HepG2 (cell line): ENCODE data around the gene CNR2. TPM values are rescaled to one million over a fixed set of nuclear protein-coding genes. Genes with fewer than 3 reads are reported as not detected.

ENCODE experiments used
- ATAD3A ChIP-seq: sonication (generic); formaldehyde crosslinking; IDR thresholded peaks from 2 replicates; pipeline ENCODE4 v1.4.0; 2020; ENCODE audit warnings: missing genetic modification reagents
- ATRX ChIP-seq: sonication (generic); formaldehyde crosslinking; IDR thresholded peaks from 2 replicates; pipeline ENCODE4 v1.4.0; 2020; ENCODE audit warnings: missing genetic modification reagents, borderline replicate concordance
- CCAR2 ChIP-seq: fragments of 200-400 bp; formaldehyde crosslinking; optimal IDR thresholded peaks from 2 replicates; pipeline ENCODE3; 2018; ENCODE audit warnings: low read depth, mild to moderate bottlenecking, low read length, moderate library complexity
- DNMT1 ChIP-seq: sonication (generic); formaldehyde crosslinking; IDR thresholded peaks from 2 replicates; pipeline ENCODE4 v1.5.1; 2020; ENCODE audit warnings: mild to moderate bottlenecking, missing genetic modification reagents
- HOXD1 ChIP-seq: sonication (generic); formaldehyde crosslinking; IDR thresholded peaks from 2 replicates; pipeline ENCODE4 v1.5.0; 2020; ENCODE audit warnings: missing genetic modification reagents
- KAT2B ChIP-seq: fragments of 150-350 bp; IDR thresholded peaks from 2 replicates; pipeline ENCODE4 v1.6.1; 2014; ENCODE audit warnings: low read depth, low read length, borderline replicate concordance
- KLF13 ChIP-seq: sonication (generic); formaldehyde crosslinking; IDR thresholded peaks from 2 replicates; pipeline ENCODE4 v1.4.0; 2020; ENCODE audit warnings: mild to moderate bottlenecking, missing genetic modification reagents
- RELA ChIP-seq: sonication (generic); formaldehyde crosslinking; IDR thresholded peaks from 2 replicates; pipeline ENCODE4 v1.4.0; 2020; ENCODE audit warnings: missing genetic modification reagents
- ZBTB20 ChIP-seq: sonication (generic); formaldehyde crosslinking; IDR thresholded peaks from 2 replicates; pipeline ENCODE4 v1.8.1; 2023; ENCODE audit warnings: missing genetic modification reagents, low read depth, mild to moderate bottlenecking, borderline replicate concordance
- ZIK1 ChIP-seq: sonication (generic); formaldehyde crosslinking; IDR thresholded peaks from 2 replicates; pipeline ENCODE4 v1.5.0; 2020; ENCODE audit warnings: mild to moderate bottlenecking, low read depth, missing genetic modification reagents, borderline replicate concordance
- ZNF256 ChIP-seq: sonication (generic); formaldehyde crosslinking; conservative IDR thresholded peaks from 2 replicates; pipeline ENCODE4 v1.4.0; 2020; ENCODE audit warnings: missing genetic modification reagents
- ZNF264 ChIP-seq: sonication (generic); formaldehyde crosslinking; IDR thresholded peaks from 2 replicates; pipeline ENCODE4 v1.4.0; 2020; ENCODE audit warnings: missing genetic modification reagents
- ZNF672 ChIP-seq: sonication (generic); formaldehyde crosslinking; IDR thresholded peaks from 2 replicates; pipeline ENCODE4 v1.8.1; 2022; ENCODE audit warnings: missing genetic modification reagents
- ZNF746 ChIP-seq: sonication (generic); formaldehyde crosslinking; IDR thresholded peaks from 2 replicates; pipeline ENCODE4 v1.8.0; 2022; ENCODE audit warnings: mild to moderate bottlenecking, missing genetic modification reagents
- polyA plus RNA-seq, 8 experiments: library from polyadenylated mRNA; depleted of rRNA in 3 of 8; stranded (reverse) in 7 of 8; unstranded in 1 of 8; fragments of >200 nt; fragmentation: Illumina TruSeq in 4 of 8; extraction: Trizol in 4 of 8; gene quantifications; 2 replicates each; pipeline versions ENCODE4 v1.2.1 to v1.2.3, GENCODE V29; 2011 to 2016; ENCODE audit warnings: low read depth in 4 of 8, missing spikeins in 1 of 8, mixed read lengths in 1 of 8; ENCODE audit not compliant: insufficient read depth in 1 of 8
- total RNA-seq, 5 experiments: library from RNA; depleted of rRNA; stranded (reverse); fragments of >200 nt; fragmentation: Illumina TruSeq; extraction: Trizol; gene quantifications; 2 replicates each; pipeline ENCODE4 v1.2.3, GENCODE V29; 2016; ENCODE audit warnings: low read depth in 1 of 5
- TF ChIP-seq, protein P1 (sequence below), 2 experiments: IDR thresholded peaks; 2 replicates each; pipeline ENCODE4 v1.6.1; 2011 to 2012; ENCODE audit warnings: low read length in 2 of 2, borderline replicate concordance in 1 of 2, low read depth in 1 of 2, mild to moderate bottlenecking in 1 of 2, moderate library complexity in 1 of 2
- TF ChIP-seq, protein P2 (sequence below): sonication (generic); formaldehyde crosslinking; IDR thresholded peaks from 2 replicates; pipeline ENCODE4 v1.5.0; 2020; ENCODE audit warnings: mild to moderate bottlenecking, missing genetic modification reagents
- TF ChIP-seq, protein P3 (sequence below): sonication (generic); formaldehyde crosslinking; IDR thresholded peaks from 2 replicates; pipeline ENCODE4 v1.5.1; 2020; ENCODE audit warnings: mild to moderate bottlenecking, moderate library complexity, missing genetic modification reagents
- TF ChIP-seq, protein P4 (sequence below): sonication (generic); formaldehyde crosslinking; IDR thresholded peaks from 2 replicates; pipeline ENCODE4 v1.5.1; 2020; ENCODE audit warnings: missing genetic modification reagents, mild to moderate bottlenecking, borderline replicate concordance

Gene CNR2
- total and polyA plus RNA-seq, 2 of the 13 experiments (the other 11 are each of a cell fraction or from before 2014, with no cell fraction given) = not detected

- TF ChIP-seq, protein P1, sequence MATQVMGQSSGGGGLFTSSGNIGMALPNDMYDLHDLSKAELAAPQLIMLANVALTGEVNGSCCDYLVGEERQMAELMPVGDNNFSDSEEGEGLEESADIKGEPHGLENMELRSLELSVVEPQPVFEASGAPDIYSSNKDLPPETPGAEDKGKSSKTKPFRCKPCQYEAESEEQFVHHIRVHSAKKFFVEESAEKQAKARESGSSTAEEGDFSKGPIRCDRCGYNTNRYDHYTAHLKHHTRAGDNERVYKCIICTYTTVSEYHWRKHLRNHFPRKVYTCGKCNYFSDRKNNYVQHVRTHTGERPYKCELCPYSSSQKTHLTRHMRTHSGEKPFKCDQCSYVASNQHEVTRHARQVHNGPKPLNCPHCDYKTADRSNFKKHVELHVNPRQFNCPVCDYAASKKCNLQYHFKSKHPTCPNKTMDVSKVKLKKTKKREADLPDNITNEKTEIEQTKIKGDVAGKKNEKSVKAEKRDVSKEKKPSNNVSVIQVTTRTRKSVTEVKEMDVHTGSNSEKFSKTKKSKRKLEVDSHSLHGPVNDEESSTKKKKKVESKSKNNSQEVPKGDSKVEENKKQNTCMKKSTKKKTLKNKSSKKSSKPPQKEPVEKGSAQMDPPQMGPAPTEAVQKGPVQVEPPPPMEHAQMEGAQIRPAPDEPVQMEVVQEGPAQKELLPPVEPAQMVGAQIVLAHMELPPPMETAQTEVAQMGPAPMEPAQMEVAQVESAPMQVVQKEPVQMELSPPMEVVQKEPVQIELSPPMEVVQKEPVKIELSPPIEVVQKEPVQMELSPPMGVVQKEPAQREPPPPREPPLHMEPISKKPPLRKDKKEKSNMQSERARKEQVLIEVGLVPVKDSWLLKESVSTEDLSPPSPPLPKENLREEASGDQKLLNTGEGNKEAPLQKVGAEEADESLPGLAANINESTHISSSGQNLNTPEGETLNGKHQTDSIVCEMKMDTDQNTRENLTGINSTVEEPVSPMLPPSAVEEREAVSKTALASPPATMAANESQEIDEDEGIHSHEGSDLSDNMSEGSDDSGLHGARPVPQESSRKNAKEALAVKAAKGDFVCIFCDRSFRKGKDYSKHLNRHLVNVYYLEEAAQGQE (IDR thresholded peaks at IDR 0.05; ENCODE audit: borderline replicate concordance in 1 of 2, low read depth in 1 of 2, low read length in 2 of 2) = no peak
- no peak for TF ChIP-seq ZNF672 (CRISPR knock-in tag)
- TF ChIP-seq ZNF746 (CRISPR knock-in tag) = no peak
- peak; percentile 78; the same call in 1 of the 2 replicates for TF ChIP-seq HOXD1 (CRISPR knock-in tag)
- TF ChIP-seq, protein P2, sequence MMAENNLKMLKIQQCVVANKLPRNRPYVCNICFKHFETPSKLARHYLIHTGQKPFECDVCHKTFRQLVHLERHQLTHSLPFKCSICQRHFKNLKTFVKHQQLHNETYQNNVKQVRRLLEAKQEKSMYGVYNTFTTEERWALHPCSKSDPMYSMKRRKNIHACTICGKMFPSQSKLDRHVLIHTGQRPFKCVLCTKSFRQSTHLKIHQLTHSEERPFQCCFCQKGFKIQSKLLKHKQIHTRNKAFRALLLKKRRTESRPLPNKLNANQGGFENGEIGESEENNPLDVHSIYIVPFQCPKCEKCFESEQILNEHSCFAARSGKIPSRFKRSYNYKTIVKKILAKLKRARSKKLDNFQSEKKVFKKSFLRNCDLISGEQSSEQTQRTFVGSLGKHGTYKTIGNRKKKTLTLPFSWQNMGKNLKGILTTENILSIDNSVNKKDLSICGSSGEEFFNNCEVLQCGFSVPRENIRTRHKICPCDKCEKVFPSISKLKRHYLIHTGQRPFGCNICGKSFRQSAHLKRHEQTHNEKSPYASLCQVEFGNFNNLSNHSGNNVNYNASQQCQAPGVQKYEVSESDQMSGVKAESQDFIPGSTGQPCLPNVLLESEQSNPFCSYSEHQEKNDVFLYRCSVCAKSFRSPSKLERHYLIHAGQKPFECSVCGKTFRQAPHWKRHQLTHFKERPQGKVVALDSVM = peak; percentile 62
- TF ChIP-seq KAT2B = no peak
- TF ChIP-seq ZBTB20 (CRISPR knock-in tag) = no peak
- TF ChIP-seq, protein P3, sequence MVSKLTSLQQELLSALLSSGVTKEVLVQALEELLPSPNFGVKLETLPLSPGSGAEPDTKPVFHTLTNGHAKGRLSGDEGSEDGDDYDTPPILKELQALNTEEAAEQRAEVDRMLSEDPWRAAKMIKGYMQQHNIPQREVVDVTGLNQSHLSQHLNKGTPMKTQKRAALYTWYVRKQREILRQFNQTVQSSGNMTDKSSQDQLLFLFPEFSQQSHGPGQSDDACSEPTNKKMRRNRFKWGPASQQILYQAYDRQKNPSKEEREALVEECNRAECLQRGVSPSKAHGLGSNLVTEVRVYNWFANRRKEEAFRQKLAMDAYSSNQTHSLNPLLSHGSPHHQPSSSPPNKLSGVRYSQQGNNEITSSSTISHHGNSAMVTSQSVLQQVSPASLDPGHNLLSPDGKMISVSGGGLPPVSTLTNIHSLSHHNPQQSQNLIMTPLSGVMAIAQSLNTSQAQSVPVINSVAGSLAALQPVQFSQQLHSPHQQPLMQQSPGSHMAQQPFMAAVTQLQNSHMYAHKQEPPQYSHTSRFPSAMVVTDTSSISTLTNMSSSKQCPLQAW (CRISPR knock-in tag) = peak; percentile 95; the same call in 1 of the 2 replicates
- TF ChIP-seq ZNF264 (CRISPR knock-in tag) = peak; percentile 59; the same call in 1 of the 2 replicates
- TF ChIP-seq ATRX = no peak
- TF ChIP-seq ATAD3A (CRISPR knock-in tag) = no peak
- no peak for TF ChIP-seq KLF13
- peak; percentile 91 for TF ChIP-seq ZNF256 (CRISPR knock-in tag)
- TF ChIP-seq DNMT1 (CRISPR knock-in tag) = no peak; the same call in 1 of the 2 replicates
- TF ChIP-seq, protein P4, sequence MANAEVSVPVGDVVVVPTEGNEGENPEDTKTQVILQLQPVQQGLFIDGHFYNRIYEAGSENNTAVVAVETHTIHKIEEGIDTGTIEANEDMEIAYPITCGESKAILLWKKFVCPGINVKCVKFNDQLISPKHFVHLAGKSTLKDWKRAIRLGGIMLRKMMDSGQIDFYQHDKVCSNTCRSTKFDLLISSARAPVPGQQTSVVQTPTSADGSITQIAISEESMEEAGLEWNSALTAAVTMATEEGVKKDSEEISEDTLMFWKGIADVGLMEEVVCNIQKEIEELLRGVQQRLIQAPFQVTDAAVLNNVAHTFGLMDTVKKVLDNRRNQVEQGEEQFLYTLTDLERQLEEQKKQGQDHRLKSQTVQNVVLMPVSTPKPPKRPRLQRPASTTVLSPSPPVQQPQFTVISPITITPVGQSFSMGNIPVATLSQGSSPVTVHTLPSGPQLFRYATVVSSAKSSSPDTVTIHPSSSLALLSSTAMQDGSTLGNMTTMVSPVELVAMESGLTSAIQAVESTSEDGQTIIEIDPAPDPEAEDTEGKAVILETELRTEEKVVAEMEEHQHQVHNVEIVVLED (CRISPR knock-in tag) = no peak
- no peak for TF ChIP-seq ZIK1 (CRISPR knock-in tag)
- 0 out of 2 replicates have a peak, but pooled peaks have one; percentile 62 for TF ChIP-seq RELA
- no peak for TF ChIP-seq CCAR2
Measured at GRCh38 chr1:23959461-23960290, 46.5 kb upstream of the CNR2 start, which contains the start of gene PNRC2 (continued).
